SJSA1 (cell line): ENCODE data around the gene PPP1R13B. TPM values are rescaled to one million over a fixed set of nuclear protein-coding genes. Genes with fewer than 3 reads are reported as not detected.

Experiments used
- DNase-seq, 2 experiments: peaks; one replicate each; pipeline ENCODE4 v3.0.0-alpha.2; 2015 to 2020; ENCODE audit warnings: low spot score in 2 of 2, low read depth in 1 of 2
- H3K27ac ChIP-seq: fragments of 250-450 bp; sonication (Bioruptor Pico); 2 replicates; pipeline ENCODE4 v1.5.1; 2020; ENCODE audit warnings: mild to moderate bottlenecking, moderate library complexity
- H3K27me3 ChIP-seq: fragments of 250-450 bp; sonication (Bioruptor Pico); replicated peaks from 2 replicates; pipeline ENCODE4 v1.5.1; 2020; ENCODE audit warnings: mild to moderate bottlenecking, moderate library complexity
- H3K36me3 ChIP-seq: fragments of 250-450 bp; sonication (Bioruptor Pico); 2 replicates; pipeline ENCODE4 v1.5.1; 2020; ENCODE audit warnings: mild to moderate bottlenecking
- H3K4me1 ChIP-seq: fragments of 250-450 bp; sonication (Bioruptor Pico); replicated peaks from 2 replicates; pipeline ENCODE4 v1.6.1; 2021; ENCODE audit warnings: mild to moderate bottlenecking
- H3K4me3 ChIP-seq: fragments of 250-450 bp; sonication (Bioruptor Pico); 2 replicates; pipeline ENCODE4 v1.5.1; 2020; ENCODE audit warnings: mild to moderate bottlenecking
- H3K9me3 ChIP-seq: fragments of 250-450 bp; sonication (Bioruptor Pico); replicated peaks from 2 replicates; pipeline ENCODE4 v1.5.1; 2020; ENCODE audit warnings: mild to moderate bottlenecking
- total RNA-seq: library from RNA; depleted of rRNA; stranded (reverse); fragments of >200 nt; shearing (Covaris generic); gene quantifications from 2 replicates; pipeline ENCODE4 v1.2.3, GENCODE V29; 2014

PPP1R13B gene
- total RNA-seq, 1 experiment from 2014 or later = 3.0 TPM

DNA sequence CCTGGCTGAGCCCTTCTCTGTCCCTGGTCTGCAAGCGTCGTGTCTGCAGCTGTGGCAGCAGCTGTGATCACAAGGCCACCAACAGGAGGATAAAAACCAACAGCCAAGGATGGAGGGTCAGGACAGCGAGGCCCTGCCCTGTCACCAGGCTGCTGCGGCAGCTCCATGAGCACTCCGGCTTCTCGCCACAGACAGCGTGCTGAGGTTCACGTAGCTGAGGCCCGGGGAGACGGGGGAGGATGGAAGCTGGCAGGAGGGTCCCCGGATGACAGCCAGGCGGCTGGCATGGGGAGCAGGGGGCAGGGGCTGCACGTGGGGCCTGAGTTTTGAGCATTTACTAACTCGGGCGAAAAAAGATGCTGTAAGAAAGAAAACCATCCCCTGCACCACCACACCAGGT lies 137.6 kb downstream of the PPP1R13B start:
- Histone ChIP-seq H3K27me3 (no peaks in the 10 kb centered on the region), H3K9me3 (no peaks in the 10 kb centered on the region)

GRCh38 chr14:103708750-103709187 lies 138.6 kb downstream of the PPP1R13B start:
- no peak overlapping the region for H3K27ac ChIP-seq
- H3K4me3 ChIP-seq = no peak overlapping the region
- DNase-seq = no peak

More for the DNA sequence above, 137.6 kb downstream of the PPP1R13B start:
- Histone ChIP-seq H3K36me3 (peaks cover 76% of the 10 kb centered on the region), H3K27ac (no peak overlapping the region), H3K4me3 (no peak overlapping the region), H3K4me1 (peaks cover 12% of the 10 kb centered on the region)
- DNase-seq = no peak

DNA sequence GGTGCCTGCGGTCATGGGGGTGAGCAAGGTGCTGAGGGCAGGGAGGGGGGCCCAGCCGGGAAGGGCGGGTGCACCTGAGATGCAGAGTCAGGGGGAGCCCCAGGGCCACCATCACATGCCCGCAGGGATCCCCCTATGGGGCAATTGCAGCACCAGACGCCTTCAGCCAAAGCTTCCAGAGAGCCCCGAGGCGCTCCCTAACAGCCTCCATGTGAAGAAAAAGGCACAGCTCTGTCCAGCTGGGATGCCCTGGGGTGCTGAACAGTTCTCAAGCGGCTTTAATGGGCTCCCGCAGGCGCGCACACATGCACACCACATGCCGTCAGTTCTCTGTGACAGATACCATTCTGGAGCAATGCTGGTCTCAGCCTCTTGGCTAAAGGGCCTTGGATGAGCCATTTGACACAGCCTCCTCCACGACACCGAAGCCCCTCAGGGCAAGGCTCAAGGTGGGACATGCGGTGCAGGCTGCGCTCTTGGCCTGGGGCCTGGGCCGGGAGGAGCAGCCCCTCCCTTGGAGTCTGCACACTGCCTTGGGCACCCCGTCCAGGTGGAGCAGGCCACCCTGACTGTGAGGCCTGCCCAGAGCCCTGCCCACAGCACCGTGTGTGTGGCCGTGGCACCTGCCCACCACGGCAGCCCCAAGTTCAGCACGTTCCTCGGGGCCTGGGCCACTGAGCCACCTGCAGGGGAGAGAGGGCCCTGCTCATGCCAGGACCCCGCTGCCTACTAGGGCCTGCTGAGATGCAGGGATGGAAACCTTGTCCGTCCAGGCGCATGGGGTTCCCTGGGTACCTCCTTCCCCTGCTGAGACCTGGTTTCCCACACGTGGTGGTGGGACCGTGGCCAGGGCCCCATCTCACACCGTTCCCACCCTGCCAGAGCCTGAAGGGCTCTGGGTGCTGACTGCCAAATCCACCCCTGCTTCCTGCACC lies 139.8 kb downstream of the PPP1R13B start:
- H3K9me3 ChIP-seq = no peaks in the 10 kb centered on the region
- no peaks in the 10 kb centered on the region for H3K27me3 ChIP-seq
- H3K4me3 ChIP-seq = no peak overlapping the region
- H3K27ac ChIP-seq = no peak overlapping the region
- H3K36me3 ChIP-seq = peaks cover 86% of the 10 kb centered on the region
- no peaks in the 10 kb centered on the region for H3K4me1 ChIP-seq
- no peak for DNase-seq

More at GRCh38 chr14:103708750-103709187, 138.6 kb downstream of the PPP1R13B start:
- Histone ChIP-seq H3K4me1 (peaks cover 2% of the 10 kb centered on the region), H3K36me3 (peaks cover 84% of the 10 kb centered on the region), H3K27me3 (no peaks in the 10 kb centered on the region), H3K9me3 (no peaks in the 10 kb centered on the region)

- Histone ChIP-seq H3K4me1 (no peaks in the 10 kb centered on the region), H3K36me3 (peaks cover 91% of the 10 kb centered on the region), H3K9me3 (no peaks in the 10 kb centered on the region), H3K4me3 (no peak overlapping the region), H3K27me3 (no peaks in the 10 kb centered on the region), H3K27ac (no peak overlapping the region)
- DNase-seq = no peak
These were observed 140.6 kb downstream of the PPP1R13B start for GRCh38 chr14:103706551-103707328.

DNA sequence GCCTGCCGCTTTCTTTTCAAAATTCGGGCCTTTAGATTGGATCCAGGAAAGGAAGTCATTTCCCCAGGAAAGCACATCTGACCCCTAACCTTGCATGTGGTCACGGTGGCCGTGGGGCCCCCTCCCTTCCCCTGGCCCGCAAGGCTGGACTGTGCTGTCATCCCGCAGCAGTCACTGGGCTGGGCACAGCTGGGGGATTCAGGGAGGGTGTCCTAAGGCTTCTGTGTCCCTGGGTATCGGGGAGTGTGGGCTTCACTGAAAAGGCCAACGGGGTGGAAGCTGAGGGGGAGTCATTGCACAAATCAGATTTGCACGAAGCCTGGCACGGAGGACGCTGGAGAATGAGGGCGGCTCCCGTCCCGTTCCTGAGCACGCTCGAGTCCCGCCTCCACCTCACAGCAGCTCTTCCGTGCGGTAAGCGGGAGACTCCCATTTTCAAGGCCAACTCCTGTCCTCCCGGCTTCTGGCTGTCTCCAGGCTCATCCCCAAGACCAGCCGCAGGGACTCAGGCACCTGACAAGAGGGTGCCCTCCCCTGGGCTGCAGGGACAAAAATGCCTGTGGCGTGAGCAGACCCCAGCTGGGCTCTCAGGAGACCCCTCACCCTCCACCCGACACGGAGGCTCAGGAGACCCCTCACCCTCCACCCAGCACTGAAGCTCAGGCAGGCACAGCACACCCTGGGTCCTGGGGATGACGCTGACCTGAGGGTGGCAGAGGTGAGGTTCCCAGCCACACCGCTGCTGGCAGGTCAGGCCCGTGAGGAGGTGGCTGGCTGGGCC lies 141.7 kb downstream of the PPP1R13B start:
- Histone ChIP-seq H3K27me3 (no peaks in the 10 kb centered on the region), H3K4me1 (no peaks in the 10 kb centered on the region), H3K4me3 (no peak overlapping the region), H3K9me3 (no peaks in the 10 kb centered on the region), H3K27ac (no peak overlapping the region), H3K36me3 (peaks cover 92% of the 10 kb centered on the region)
- no peak for DNase-seq

- Histone ChIP-seq H3K27ac (no peak overlapping the region), H3K27me3 (no peaks in the 10 kb centered on the region), H3K4me1 (no peaks in the 10 kb centered on the region), H3K9me3 (no peaks in the 10 kb centered on the region), H3K36me3 (peaks cover 94% of the 10 kb centered on the region), H3K4me3 (no peak overlapping the region)
- no peak for DNase-seq
These were observed 142.3 kb downstream of the PPP1R13B start for GRCh38 chr14:103705118-103705503.

- H3K27ac ChIP-seq = no peak overlapping the region
- H3K36me3 ChIP-seq = peaks cover 95% of the 10 kb centered on the region
- H3K4me1 ChIP-seq = no peaks in the 10 kb centered on the region
- H3K27me3 ChIP-seq = no peaks in the 10 kb centered on the region
- H3K9me3 ChIP-seq = no peaks in the 10 kb centered on the region
- peak in 1 of 2 experiments; percentile 32 for DNase-seq
- H3K4me3 ChIP-seq = no peak overlapping the region
These were observed 142.7 kb downstream of the PPP1R13B start for GRCh38 chr14:103704708-103705107.

GRCh38 chr14:103703433-103704385 lies 143.7 kb downstream of the PPP1R13B start:
- Histone ChIP-seq H3K27me3 (no peaks in the 10 kb centered on the region), H3K4me3 (no peak overlapping the region), H3K27ac (no peak overlapping the region), H3K9me3 (no peaks in the 10 kb centered on the region), H3K4me1 (no peaks in the 10 kb centered on the region), H3K36me3 (peaks cover 96% of the 10 kb centered on the region)
- no peak for DNase-seq

GRCh38 chr14:103702497-103703432 lies 144.6 kb downstream of the PPP1R13B start:
- Histone ChIP-seq H3K27me3 (no peaks in the 10 kb centered on the region), H3K4me3 (no peak overlapping the region), H3K36me3 (peaks cover 96% of the 10 kb centered on the region), H3K9me3 (no peaks in the 10 kb centered on the region), H3K27ac (no peak overlapping the region), H3K4me1 (no peaks in the 10 kb centered on the region)
- peak in 1 of 2 experiments; percentile 38 for DNase-seq

- H3K4me3 ChIP-seq = no peak overlapping the region
- no peaks in the 10 kb centered on the region for H3K4me1 ChIP-seq
- peak in 1 of 2 experiments; percentile 35 for DNase-seq
- no peaks in the 10 kb centered on the region for H3K27me3 ChIP-seq
- H3K9me3 ChIP-seq = no peaks in the 10 kb centered on the region
- H3K36me3 ChIP-seq = peaks cover 96% of the 10 kb centered on the region
- H3K27ac ChIP-seq = no peak overlapping the region
These were observed 145.3 kb downstream of the PPP1R13B start for GRCh38 chr14:103702095-103702494.

DNA sequence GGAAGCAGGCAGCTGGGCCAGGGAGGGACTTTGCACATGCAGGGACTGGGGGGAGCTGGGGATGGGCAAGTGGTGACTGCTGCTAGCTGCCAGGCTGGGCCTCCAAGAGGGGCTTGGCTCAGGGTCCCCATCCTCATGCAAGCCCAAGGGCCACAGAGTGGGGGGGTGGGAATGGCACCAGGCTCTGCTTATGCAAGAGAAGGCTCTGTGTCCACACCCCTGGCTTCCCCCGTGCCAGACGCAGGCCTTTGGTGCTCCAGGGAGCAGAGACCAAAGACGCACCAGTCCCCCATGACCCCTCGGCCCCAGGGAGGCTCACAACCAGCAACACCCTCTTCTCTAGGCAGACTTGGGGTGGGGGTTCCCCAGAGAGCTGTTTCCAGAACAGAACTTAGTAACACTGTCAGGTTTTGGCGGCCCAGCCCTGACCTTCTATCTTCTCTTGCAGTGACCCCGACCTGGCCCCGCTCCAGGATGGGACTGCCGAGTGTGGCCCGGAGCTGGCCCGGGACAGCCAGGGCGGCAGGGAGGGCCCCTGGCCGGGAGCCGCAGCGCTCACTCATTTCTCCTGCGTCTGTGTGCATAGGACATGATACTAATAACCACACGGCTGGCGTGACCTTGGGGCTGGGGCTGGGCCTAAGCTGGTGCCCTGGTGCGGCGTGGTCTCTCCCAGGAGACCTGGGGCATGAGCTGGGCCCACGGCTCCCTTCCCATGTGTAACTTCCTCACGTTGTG lies 146.5 kb downstream of the PPP1R13B start:
- Histone ChIP-seq H3K27me3 (no peaks in the 10 kb centered on the region), H3K36me3 (peaks cover 93% of the 10 kb centered on the region)

More for the DNA sequence above, 146.5 kb downstream of the PPP1R13B start:
- no peaks in the 10 kb centered on the region for H3K4me1 ChIP-seq
- H3K27ac ChIP-seq = no peak overlapping the region
- H3K4me3 ChIP-seq = no peak overlapping the region
- DNase-seq = peak in 1 of 2 experiments; percentile 39
- no peaks in the 10 kb centered on the region for H3K9me3 ChIP-seq
